GM23248 (cell line): ENCODE measurements around the gene SPATA12. TPM values are rescaled to one million over a fixed set of nuclear protein-coding genes. Genes with fewer than 3 reads are reported as not detected.

ENCODE experiments used
- DNase-seq: peaks from one replicate; pipeline ENCODE4 v3.0.0-alpha.2; 2015
- H2AFZ ChIP-seq: fragments of 200-600 bp; sonication (generic); 2 replicates; pipeline ENCODE4 v1.6.1; 2016; ENCODE audit warnings: antibody characterized with exemption
- H3F3A ChIP-seq: fragments of 200-600 bp; sonication (generic); 2 replicates; pipeline ENCODE4 v1.6.1; 2016; ENCODE audit warnings: mild to moderate bottlenecking, antibody characterized with exemption, mixed run types; ENCODE audit not compliant: insufficient read depth
- H3K27ac ChIP-seq: fragments of 200-600 bp; sonication (generic); 2 replicates; pipeline ENCODE4 v1.5.1; 2016; ENCODE audit warnings: mild to moderate bottlenecking
- H3K27me3 ChIP-seq: fragments of 200-600 bp; sonication (generic); replicated peaks from 2 replicates; pipeline ENCODE4 v1.6.1; 2016; ENCODE audit warnings: mild to moderate bottlenecking; ENCODE audit not compliant: insufficient read depth
- H3K36me3 ChIP-seq: fragments of 200-600 bp; sonication (generic); 2 replicates; pipeline ENCODE4 v1.6.1; 2016; ENCODE audit warnings: low read depth, mild to moderate bottlenecking
- H3K4me1 ChIP-seq: fragments of 200-600 bp; sonication (generic); 2 replicates; pipeline ENCODE4 v1.6.1; 2016; ENCODE audit warnings: mild to moderate bottlenecking; ENCODE audit not compliant: insufficient read depth
- H3K4me2 ChIP-seq: fragments of 200-600 bp; sonication (generic); one replicate; pipeline ENCODE4 v1.6.1; 2016; ENCODE audit warnings: mild to moderate bottlenecking; ENCODE audit not compliant: unreplicated experiment
- H3K4me3 ChIP-seq: fragments of 200-600 bp; sonication (generic); 2 replicates; pipeline ENCODE4 v1.5.1; 2016; ENCODE audit warnings: mild to moderate bottlenecking
- H3K79me2 ChIP-seq: fragments of 200-600 bp; sonication (generic); 2 replicates; pipeline ENCODE4 v1.6.1; 2016; ENCODE audit warnings: mild to moderate bottlenecking; ENCODE audit not compliant: insufficient read depth
- H3K9ac ChIP-seq: fragments of 200-600 bp; sonication (generic); 2 replicates; pipeline ENCODE4 v1.6.1; 2016; ENCODE audit warnings: mild to moderate bottlenecking
- H3K9me2 ChIP-seq: fragments of 200-600 bp; sonication (generic); 2 replicates; pipeline ENCODE4 v1.6.1; 2016; ENCODE audit warnings: mixed run types, mild to moderate bottlenecking, moderate library complexity; ENCODE audit not compliant: insufficient read depth
- H3K9me3 ChIP-seq: fragments of 200-600 bp; sonication (generic); one replicate; pipeline ENCODE4 v1.6.1; 2017; ENCODE audit warnings: low read depth
- H4K20me1 ChIP-seq: fragments of 200-600 bp; sonication (generic); 2 replicates; pipeline ENCODE4 v1.6.0; 2016; ENCODE audit not compliant: insufficient read depth
- EZH2 ChIP-seq: fragments of 200-600 bp; sonication (generic); IDR thresholded peaks from 2 replicates; pipeline ENCODE4 v1.6.1; 2018; ENCODE audit warnings: antibody characterized with exemption, mild to moderate bottlenecking; ENCODE audit not compliant: insufficient read depth, poor library complexity, severe bottlenecking
- EZH2phosphoT487 ChIP-seq: fragments of 200-600 bp; sonication (generic); IDR thresholded peaks from 2 replicates; pipeline ENCODE4 v1.6.1; 2018; ENCODE audit warnings: antibody characterized with exemption, moderate library complexity, mild to moderate bottlenecking, low read depth; ENCODE audit not compliant: insufficient read depth
- WGBS, 2 experiments: methylation state at CpG; one replicate each; pipeline ENCODE4 v1.1.6; 2015 to 2017; ENCODE audit warnings: low lambda C conversion rate in 2 of 2, low coverage in 1 of 2; ENCODE audit errors: missing lambda C conversion rate in 2 of 2; 5-methylcytosine and 5-hydroxymethylcytosine counted together
- in situ Hi-C: fragments of 300-500 bp; cut with MboI; formaldehyde crosslinking; loops from 2 replicates; pipeline ENCODE4 v1.15.0; 2020
- polyA plus RNA-seq: library from polyadenylated mRNA; unstranded; fragments of >200 nt; fragmentation: Nextera tagmentation; extraction: Ambion mirVana; gene quantifications from 2 replicates; pipeline ENCODE4 v1.2.1, GENCODE V29; 2016
- total RNA-seq: library from RNA; depleted of rRNA; stranded (reverse); fragments of >200 nt; shearing (Covaris generic); gene quantifications from 2 replicates; pipeline ENCODE4 v1.2.3, GENCODE V29; 2014

Gene SPATA12
- total and polyA plus RNA-seq, 2 experiments from 2014 or later: not detected

- 0 out of 2 replicates have a peak, but pooled peaks cover 7% of the 10 kb centered on the region for H3F3A ChIP-seq
- no peaks in the 10 kb centered on the region for H3K9me2 ChIP-seq
- 84 to 93% methylated on average over 3 of the region's 3 CpGs for WGBS, 2 experiments
- H3K4me2 ChIP-seq: no peak overlapping the region
- H3K4me1 ChIP-seq: peaks cover 4% of the 10 kb centered on the region; the same call in 1 of the 2 replicates
- in situ Hi-C loops: no loop called here
- no peaks in the 10 kb centered on the region for H4K20me1 ChIP-seq
- no peak overlapping the region for H3K4me3 ChIP-seq
- H3K79me2 ChIP-seq: no peaks in the 10 kb centered on the region
- no peak overlapping the region for H3K27ac ChIP-seq
- no peak overlapping the region for H3K9ac ChIP-seq
- H3K36me3 ChIP-seq: no peaks in the 10 kb centered on the region
- no peak for DNase-seq
- no peaks in the 10 kb centered on the region for H3K9me3 ChIP-seq
- no peak overlapping the region for H2AFZ ChIP-seq
- TF ChIP-seq EZH2phosphoT487: no peak
- TF ChIP-seq EZH2: no peak
- H3K27me3 ChIP-seq: no peaks in the 10 kb centered on the region
These were observed 13.2 kb downstream of the SPATA12 start for GRCh38 chr3:57073628-57074027.

GRCh38 chr3:57074135-57074534 lies 13.7 kb downstream of the SPATA12 start:
- no peaks in the 10 kb centered on the region for H4K20me1 ChIP-seq
- H3K4me1 ChIP-seq: no peaks in the 10 kb centered on the region
- H2AFZ ChIP-seq: no peak overlapping the region
- no peaks in the 10 kb centered on the region for H3K9me2 ChIP-seq
- H3K27me3 ChIP-seq: no peaks in the 10 kb centered on the region
- no peak overlapping the region for H3K9ac ChIP-seq
- no peak overlapping the region for H3K4me2 ChIP-seq
- 0 out of 2 replicates have a peak, but pooled peaks cover 2% of the 10 kb centered on the region for H3F3A ChIP-seq
- H3K79me2 ChIP-seq: no peaks in the 10 kb centered on the region
- no peak overlapping the region for H3K4me3 ChIP-seq
- TF ChIP-seq EZH2phosphoT487 (no peak), EZH2 (no peak)
- WGBS, 2 experiments: 77 to 83% methylated on average over 3 to 4 of the region's 4 CpGs
- H3K9me3 ChIP-seq: no peaks in the 10 kb centered on the region
- in situ Hi-C loops: no loop called here
- no peak for DNase-seq
- no peak overlapping the region for H3K27ac ChIP-seq
- H3K36me3 ChIP-seq: no peaks in the 10 kb centered on the region

- H3K27me3 ChIP-seq: no peaks in the 10 kb centered on the region
- no peak overlapping the region for H2AFZ ChIP-seq
- no peaks in the 10 kb centered on the region for H3F3A ChIP-seq
- H3K79me2 ChIP-seq: no peaks in the 10 kb centered on the region
- in situ Hi-C loops: no loop called here
- no peaks in the 10 kb centered on the region for H3K9me3 ChIP-seq
- no peaks in the 10 kb centered on the region for H4K20me1 ChIP-seq
- no peak overlapping the region for H3K4me2 ChIP-seq
- no peaks in the 10 kb centered on the region for H3K4me1 ChIP-seq
- no peak overlapping the region for H3K4me3 ChIP-seq
- WGBS, 2 experiments: 95 to 98% methylated on average over 3 of the region's 3 CpGs
- DNase-seq: no peak
- H3K27ac ChIP-seq: no peak overlapping the region
- no peak overlapping the region for H3K9ac ChIP-seq
- no peaks in the 10 kb centered on the region for H3K9me2 ChIP-seq
- TF ChIP-seq EZH2phosphoT487 (no peak), EZH2 (no peak)
- no peaks in the 10 kb centered on the region for H3K36me3 ChIP-seq
These were observed 16.0 kb downstream of the SPATA12 start for GRCh38 chr3:57076422-57076951.

- peak overlapping the region; percentile 88 for H2AFZ ChIP-seq
These were observed 17.3 kb downstream of the SPATA12 start for GRCh38 chr3:57077630-57078343.

More at GRCh38 chr3:57077630-57078343, 17.3 kb downstream of the SPATA12 start:
- no peak for TF ChIP-seq EZH2
- no peak for TF ChIP-seq EZH2phosphoT487
- no peak for DNase-seq
- Histone ChIP-seq H4K20me1 (no peaks in the 10 kb centered on the region), H3K9me2 (no peaks in the 10 kb centered on the region), H3K4me3 (peak overlapping the region; percentile 76), H3K27ac (no peak overlapping the region), H3K9me3 (no peaks in the 10 kb centered on the region), H3K9ac (peak overlapping the region; percentile 62; the same call in 1 of the 2 replicates), H3K4me1 (no peaks in the 10 kb centered on the region), H3K79me2 (no peaks in the 10 kb centered on the region), H3K36me3 (no peaks in the 10 kb centered on the region), H3K27me3 (no peaks in the 10 kb centered on the region), H3F3A (no peaks in the 10 kb centered on the region), H3K4me2 (peak overlapping the region; percentile 78)
- in situ Hi-C loops: no loop called here
- WGBS, 2 experiments: 46 to 50% methylated on average over 9 of the region's 9 CpGs
